NB4 (cell line): ENCODE results near the gene BARX2.

Experiments
- DNase-seq: peaks from one replicate; pipeline ENCODE4 v3.0.0; 2010; ENCODE audit warnings: low read depth
- H3K4me3 ChIP-seq: one replicate; pipeline ENCODE4 v1.5.1; 2011; ENCODE audit warnings: mild to moderate bottlenecking, low read depth, low read length, moderate library complexity
- CTCF ChIP-seq: IDR thresholded peaks from one replicate; pipeline ENCODE4 v1.5.1; 2012; ENCODE audit warnings: low read depth, low read length
- MAX ChIP-seq: IDR thresholded peaks from 2 replicates; pipeline ENCODE4 v1.6.1; 2011; ENCODE audit warnings: low read depth, low read length
- MYC ChIP-seq: IDR thresholded peaks from 2 replicates; pipeline ENCODE4 v1.6.1; 2011; ENCODE audit warnings: low read depth, low read length
- POLR2A ChIP-seq: IDR thresholded peaks from 2 replicates; pipeline ENCODE4 v1.6.1; 2011; ENCODE audit warnings: mild to moderate bottlenecking; ENCODE audit not compliant: insufficient read length; ENCODE audit errors: extremely low read depth

Gene BARX2

GRCh38 chr11:129493746-129494145 is 118.1 kb downstream of the BARX2 start:
- no peak overlapping the region for H3K4me3 ChIP-seq
- TF ChIP-seq CTCF (no peak), MAX (no peak), POLR2A (no peak), MYC (no peak)
- no peak for DNase-seq
